Ishikawa (cell line): Measurements from ENCODE around the gene ITPR1.

ENCODE experiments used
- CREB1 ChIP-seq: IDR thresholded peaks from 2 replicates; pipeline ENCODE4 v1.6.1; 2012; ENCODE audit warnings: low read depth
- EP300 ChIP-seq: IDR thresholded peaks from 2 replicates; pipeline ENCODE4 v1.6.1; 2012; ENCODE audit warnings: borderline replicate concordance
- FOXM1 ChIP-seq: IDR thresholded peaks from 2 replicates; pipeline ENCODE4 v1.6.1; 2012; ENCODE audit warnings: low read depth, borderline replicate concordance
- MAX ChIP-seq: IDR thresholded peaks from 2 replicates; pipeline ENCODE4 v1.6.1; 2012
- NFIC ChIP-seq: IDR thresholded peaks from 2 replicates; pipeline ENCODE4 v1.6.1; 2012
- RAD21 ChIP-seq: IDR thresholded peaks from 2 replicates; pipeline ENCODE4 v1.6.1; 2012; ENCODE audit warnings: low read depth
- REST ChIP-seq: IDR thresholded peaks from 2 replicates; pipeline ENCODE4 v1.6.1; 2012; ENCODE audit warnings: low read depth, mild to moderate bottlenecking
- TAF1 ChIP-seq: IDR thresholded peaks from 2 replicates; pipeline ENCODE4 v1.6.1; 2012; ENCODE audit warnings: low read depth, mild to moderate bottlenecking
- TEAD4 ChIP-seq: IDR thresholded peaks from 2 replicates; pipeline ENCODE4 v1.6.1; 2012
- USF1 ChIP-seq: IDR thresholded peaks from 2 replicates; pipeline ENCODE4 v1.6.1; 2012
- YY1 ChIP-seq: IDR thresholded peaks from 2 replicates; pipeline ENCODE4 v1.6.1; 2012; ENCODE audit warnings: low read depth

GRCh38 chr3:4850928-4851265 is 357.7 kb downstream of the ITPR1 start:
- TF ChIP-seq EP300 (no peak), NFIC (no peak), CREB1 (no peak), USF1 (no peak), TAF1 (no peak), MAX (no peak), RAD21 (no peak), TEAD4 (no peak), YY1 (no peak), FOXM1 (no peak), REST (no peak)
